NCI-H82 (cell line): ENCODE data around the gene ZFR.
"Not testable (repeated sequence)": the region's sequence is repeated elsewhere in the genome, so short reads cannot be mapped to it uniquely, and the experiment has no call there.

Source experiments
- DNase-seq: peaks from one replicate; lab custom pipeline; 2025; lab: John Stamatoyannopoulos, UW

The ZFR gene

GRCh38 chr5:32450952-32451351 is 6.4 kb upstream of the ZFR start:
- DNase-seq: peak; percentile 41

DNA sequence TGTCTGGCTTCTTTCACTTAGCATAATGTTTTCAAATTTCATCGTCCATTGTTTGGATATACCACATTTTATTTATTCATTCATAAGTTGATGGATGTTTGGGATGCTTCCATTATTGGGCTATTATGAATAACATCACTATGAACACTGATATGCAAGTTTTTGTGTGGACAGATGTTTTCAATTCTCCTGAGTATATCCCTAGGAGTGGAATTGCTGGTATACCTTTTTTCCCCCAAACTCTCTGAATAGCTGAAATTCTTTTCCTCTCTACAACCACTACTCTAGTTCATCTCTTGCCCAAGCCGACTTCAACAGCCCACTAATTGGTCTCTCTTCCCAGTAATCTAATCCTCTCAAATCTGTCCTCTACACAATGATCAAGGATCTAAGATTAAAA is 4.7 kb upstream of the ZFR start:
- peak; percentile 27 for DNase-seq

DNA sequence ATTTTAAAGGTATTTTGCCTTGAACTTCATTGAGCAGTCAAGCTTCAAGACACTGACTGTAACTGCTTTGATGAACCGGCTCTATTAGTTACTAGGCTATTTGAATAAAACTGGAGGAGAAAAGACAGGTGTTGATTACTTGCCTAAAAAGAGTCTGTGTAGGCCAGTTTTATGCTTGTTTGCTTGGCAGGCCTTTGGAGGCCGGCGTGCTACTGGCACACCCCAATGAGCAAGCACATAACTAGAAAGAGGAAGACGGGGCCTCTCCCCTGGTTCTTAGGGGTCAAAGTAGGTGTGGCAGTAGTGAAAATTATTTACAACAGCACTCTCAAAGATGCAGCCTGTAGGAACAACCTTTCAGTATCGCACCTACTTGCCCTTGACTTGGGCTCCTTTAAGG is 2.1 kb upstream of the ZFR start:
- no peak for DNase-seq

- no peak for DNase-seq
Observed at GRCh38 chr5:32445831-32446614, 1.5 kb upstream of the ZFR start.

DNA sequence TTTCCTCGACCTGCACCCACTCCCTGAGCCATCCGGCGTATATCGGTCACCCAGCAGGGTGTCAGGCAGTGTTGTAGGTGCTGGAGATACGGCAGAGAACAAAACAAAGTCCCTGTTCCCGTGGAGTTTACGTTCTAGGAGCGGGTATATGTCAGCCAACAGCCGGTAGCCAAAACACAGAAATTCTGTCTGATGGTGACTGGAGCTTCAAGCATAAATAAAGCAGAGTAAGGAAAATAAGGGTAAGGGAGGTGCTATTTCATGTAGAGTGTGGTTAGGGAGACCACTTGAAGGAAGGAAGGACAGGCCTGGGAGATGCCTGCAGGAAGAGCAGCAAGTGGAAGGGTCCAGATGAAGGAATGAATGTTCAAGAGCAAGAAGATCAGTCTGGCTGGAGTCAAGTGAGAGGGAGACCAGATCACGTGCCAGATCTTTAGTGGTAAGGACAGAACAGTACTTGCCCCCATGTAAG is 783 bp upstream of the ZFR start:
- DNase-seq: no peak

GRCh38 chr5:32443541-32444430 is 754 bp downstream of the ZFR start:
- DNase-seq: peak; percentile 58

- no peak for DNase-seq
Observed at GRCh38 chr5:32443145-32443540, 1.4 kb downstream of the ZFR start.

DNA sequence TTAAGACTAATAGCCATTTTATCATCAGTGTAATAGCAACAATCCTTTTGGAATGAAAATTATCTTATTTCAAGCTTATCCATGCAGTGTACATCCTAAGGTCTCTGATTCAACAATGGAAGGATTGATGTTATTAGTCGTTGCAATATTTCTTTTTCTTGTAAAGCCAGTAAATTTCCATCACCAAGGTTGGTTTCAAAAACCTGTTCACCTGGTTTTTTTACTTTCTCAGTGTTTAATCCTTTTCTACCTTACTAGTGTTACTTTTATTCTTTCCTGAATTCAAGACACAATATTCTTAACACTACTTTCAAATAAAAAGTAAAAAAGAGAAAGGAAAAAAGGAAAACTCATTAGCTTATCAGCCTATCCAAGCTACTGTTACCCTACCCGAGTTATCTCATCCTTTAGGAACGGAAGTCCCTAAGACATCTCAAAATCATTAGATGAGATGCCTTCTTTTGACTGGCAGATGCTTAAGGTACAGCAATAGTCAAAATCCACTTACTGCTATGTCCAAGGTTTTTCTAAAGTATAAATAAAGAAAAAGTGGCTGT is 5.4 kb downstream of the ZFR start:
- no peak for DNase-seq

- DNase-seq: no peak
Observed at GRCh38 chr5:32436553-32437242, 7.8 kb downstream of the ZFR start.

GRCh38 chr5:32435383-32435782 is 9.2 kb downstream of the ZFR start:
- DNase-seq: no peak

DNA sequence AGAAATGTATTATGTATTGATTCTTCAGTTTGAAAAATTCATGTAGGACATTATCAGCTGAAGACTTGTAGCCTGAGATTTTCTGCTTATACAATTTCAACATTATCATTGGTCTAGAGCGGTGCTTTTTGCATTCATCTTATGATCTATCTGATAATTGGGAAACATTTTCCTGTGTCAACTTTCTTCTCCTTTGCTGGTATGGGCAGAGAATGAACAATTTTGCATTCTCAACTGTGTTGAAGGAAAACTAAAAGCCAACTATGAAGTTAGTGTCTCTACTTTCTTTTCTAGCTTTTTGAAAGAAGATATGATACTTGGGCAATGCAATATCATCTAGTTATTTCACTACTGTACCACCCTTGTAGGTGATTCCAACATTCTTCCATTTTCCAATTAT is 10.3 kb downstream of the ZFR start:
- DNase-seq: no peak

DNA sequence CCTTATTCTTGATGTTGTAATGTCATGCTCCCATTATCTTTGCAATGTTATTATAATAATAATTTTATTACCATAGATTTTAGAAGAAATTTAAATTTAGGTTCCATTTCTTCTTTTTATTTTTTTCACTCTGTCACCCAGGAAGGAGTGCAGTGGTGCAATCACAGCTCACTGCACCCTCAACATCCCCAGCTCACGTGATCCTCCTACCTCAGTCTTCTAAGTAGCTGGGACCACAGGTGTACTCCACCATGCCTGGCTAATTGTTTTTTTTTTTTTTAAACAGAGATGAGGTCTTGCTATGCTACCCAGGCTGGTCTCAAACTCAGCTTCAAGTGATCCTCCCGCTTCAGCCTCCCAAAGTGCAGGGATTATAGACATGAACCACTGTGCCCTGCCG is 11.9 kb downstream of the ZFR start:
- no peak for DNase-seq

- DNase-seq: not testable (repeated sequence)
Observed at GRCh38 chr5:32430825-32431224, 13.7 kb downstream of the ZFR start.

GRCh38 chr5:32428426-32428825 is 16.1 kb downstream of the ZFR start:
- no peak for DNase-seq

- no peak for DNase-seq
Observed at GRCh38 chr5:32426440-32427151, 17.9 kb downstream of the ZFR start.

GRCh38 chr5:32422697-32423096 is 21.8 kb downstream of the ZFR start:
- no peak for DNase-seq

DNA sequence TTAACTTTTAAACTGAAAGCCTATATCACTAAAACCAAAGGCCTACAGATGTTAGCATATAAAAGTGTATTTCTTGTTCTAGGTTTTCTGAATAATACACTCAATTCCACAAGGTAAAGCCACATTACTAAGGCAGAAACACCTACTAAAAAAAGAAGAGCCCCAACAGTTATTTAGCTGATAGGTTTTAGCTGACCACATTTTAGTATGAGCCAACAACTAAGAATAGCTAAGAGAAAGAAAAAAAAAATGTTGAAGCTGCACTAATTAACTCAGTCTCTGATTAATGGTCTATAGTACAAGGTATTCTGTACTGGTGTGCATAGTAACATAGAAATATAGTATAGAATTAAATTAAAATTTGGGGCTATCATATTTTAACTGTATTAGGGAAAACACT is 23.5 kb downstream of the ZFR start:
- no peak for DNase-seq

DNA sequence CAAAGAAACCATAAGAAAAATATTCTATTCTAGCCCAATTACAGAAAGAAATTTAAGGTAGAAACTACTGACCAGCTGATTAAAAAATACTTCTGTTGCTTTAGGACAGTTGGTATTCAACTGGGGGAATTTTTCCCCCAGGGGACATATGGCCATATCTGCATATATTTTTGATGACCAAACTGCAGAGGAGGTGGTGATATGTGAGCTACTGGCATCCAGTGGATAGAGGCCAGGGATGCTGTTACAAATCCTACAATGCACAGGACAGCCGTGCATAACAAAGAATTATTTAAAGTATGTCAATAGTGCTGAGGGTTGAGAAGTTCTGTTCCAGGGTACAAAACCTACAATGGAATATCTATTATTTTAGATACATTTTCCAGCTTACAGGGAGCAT is 24.0 kb downstream of the ZFR start:
- no peak for DNase-seq

GRCh38 chr5:32419791-32420190 is 24.7 kb downstream of the ZFR start:
- no peak for DNase-seq

DNA sequence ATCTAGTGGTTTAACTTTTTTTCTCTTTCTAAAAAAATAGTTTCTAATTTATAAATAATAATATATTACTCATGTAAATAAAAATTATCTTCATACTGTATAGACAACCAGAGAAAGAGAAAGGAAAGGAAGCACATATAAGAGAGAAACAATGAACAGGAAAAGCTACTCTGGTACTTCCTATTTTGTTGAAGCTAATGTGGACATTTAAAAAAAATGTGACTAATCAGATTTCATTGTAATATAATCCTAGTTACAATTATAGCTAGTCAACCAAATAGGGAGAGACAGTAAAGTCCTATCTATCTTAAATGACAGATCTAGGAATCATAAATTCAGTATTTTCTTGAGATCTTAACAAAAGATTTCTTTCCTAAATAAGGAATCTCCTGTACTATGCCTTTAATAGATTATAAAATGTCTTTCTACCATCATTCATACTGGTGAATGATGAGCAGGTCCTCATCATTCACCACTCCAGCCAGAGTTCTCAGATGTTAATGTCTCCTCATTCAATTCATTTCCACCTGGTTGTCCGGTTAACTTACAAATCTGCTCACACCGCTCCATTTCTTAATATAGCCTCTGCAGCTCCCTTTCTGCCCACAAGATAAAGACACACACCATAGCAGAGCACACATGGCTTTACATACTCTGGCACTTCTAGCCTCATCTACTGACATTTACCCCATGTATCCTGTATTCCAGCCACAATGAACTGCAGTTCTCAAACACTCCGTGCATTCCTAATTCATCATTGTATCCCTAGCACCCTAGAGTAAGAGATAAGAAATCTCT is 30.9 kb downstream of the ZFR start:
- no peak for DNase-seq

DNA sequence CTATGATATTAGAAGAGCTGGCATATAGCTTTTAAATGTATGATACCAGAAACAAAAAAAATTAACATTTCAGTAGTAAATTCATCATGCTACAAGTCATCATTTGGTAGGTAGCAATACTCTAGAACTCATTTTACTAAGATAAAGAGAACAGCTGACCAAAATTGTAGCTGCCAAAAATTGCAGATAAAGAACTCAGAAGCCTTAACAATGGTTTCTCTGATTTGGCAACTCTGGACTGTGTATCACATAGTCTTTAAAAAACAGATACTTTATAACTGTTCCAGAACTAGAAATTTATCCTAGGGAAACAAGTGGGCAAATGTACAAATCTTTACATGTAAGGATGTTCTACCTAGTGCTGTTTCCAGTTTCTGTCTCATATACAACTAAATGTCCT is 33.9 kb downstream of the ZFR start:
- DNase-seq: no peak
